ENCODE data around the gene PIK3C3.

GRCh38 chr18:41996020-41996419 lies 41.0 kb downstream of the PIK3C3 start:
- TF ChIP-seq CTCF (IDR thresholded peaks at IDR 0.05; ENCODE audit: low read depth, low read length) (no peak), POLR2A (IDR thresholded peaks at IDR 0.05; ENCODE audit: extremely low read depth, insufficient read length) (no peak), MAX (IDR thresholded peaks at IDR 0.05; ENCODE audit: low read depth, low read length) (no peak)

Data from NB4 (cell line).